DMS153 treated with DMSO at 0.1 percent for 48 hours (cell line): ENCODE measurements around the gene VAMP3.
A peak's percentile ranks its signal among the peaks of the same experiment; 100 is the strongest.
"Not testable (repeated sequence)": the region's sequence is repeated elsewhere in the genome, so short reads cannot be mapped to it uniquely, and the experiment has no call there.

Experiments
- DNase-seq: peaks from one replicate; lab custom pipeline; 2025; ENCODE audit not compliant: unreplicated experiment; lab: John Stamatoyannopoulos, UW

Gene VAMP3

GRCh38 chr1:7767176-7767575, 3.9 kb upstream of the VAMP3 start:
- no peak for DNase-seq

DNA sequence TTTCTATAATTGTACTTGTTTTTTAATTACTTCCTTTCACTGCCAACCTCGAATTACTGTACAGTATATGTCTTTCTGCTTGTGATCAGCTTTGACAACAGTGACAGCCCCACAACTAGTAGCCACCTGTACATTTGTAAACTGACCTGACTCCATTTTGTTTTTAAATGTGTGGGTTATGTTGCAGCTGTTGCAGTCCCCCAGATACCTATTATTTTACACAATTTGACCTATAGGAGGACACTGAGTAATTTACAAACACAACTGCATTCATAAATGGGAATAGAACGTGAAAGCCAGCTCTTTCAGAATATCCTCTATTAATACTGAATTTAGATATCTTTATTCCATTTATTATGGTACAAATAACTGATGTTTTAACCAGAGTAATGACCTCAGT, 2.5 kb upstream of the VAMP3 start:
- DNase-seq: no peak

DNA sequence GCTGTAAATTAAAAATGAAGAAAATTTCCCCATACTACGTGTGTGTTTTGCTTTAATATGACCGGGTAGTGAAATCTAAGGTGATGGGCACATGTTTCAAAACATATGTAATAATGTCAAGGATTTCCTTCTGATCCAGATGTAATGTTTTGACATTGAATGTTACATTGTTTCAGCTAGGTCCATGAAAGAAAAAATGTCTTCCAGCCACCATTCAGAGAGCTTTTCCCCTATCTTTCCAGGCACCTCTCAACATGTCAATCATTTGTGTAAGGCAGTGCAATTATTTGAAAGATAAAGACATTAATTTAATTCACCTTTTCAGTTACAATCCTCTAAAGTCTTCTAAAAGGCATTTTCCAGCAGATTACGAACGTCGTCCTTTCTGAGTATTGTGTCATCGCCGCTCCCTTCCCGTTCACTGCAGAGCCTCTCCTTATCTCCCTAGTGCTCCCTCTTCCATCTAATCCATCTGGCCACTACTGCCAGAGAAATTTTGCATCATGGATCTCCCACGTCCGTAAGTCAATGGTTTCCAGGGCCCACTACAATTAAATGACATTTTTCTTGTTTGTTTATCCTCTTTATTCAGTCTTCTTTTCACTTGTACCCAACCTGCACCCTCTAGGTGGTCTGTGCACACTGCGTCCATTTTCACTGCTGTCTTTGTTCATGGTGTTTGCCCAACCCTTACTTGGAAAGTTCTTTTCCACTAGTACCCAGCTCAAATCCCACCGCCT, 1.3 kb upstream of the VAMP3 start:
- DNase-seq: no peak

DNA sequence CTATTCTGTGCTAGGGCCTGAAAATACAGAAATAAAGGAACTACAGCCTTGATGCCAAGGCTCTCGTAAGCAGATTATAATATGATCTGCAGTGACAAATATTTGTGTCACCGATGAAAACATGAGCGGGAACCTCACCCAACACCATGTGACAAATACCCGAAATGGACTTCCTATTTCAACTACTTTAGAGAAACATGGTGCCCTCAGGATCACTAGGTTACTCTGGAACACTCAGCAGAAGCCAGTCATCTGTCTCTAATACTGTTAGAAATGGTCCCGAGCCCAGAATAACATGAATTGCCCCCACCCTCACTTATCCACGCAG, 463 bp upstream of the VAMP3 start:
- no peak for DNase-seq

- no peak for DNase-seq
These were observed 765 bp downstream of the VAMP3 start for GRCh38 chr1:7771823-7772299.

DNA sequence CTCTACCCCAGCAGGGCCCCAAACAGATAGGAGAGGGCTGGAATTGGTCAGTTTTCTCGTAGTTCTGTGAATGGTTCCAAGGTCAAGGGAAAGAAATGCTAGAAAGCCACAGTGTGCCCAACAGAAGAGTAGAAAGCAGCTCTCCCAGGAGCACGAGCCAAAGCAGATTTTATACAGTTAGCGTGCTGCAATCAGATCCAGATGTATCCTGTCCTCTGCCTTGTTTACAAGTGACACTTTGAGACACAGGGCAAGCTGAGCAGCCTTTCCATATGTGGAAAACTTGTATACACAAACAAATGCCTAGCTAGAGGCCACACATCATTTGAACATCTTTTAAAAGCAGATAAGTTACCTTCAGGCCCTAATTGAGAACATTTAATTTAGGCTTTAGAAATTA, 6.5 kb downstream of the VAMP3 start:
- DNase-seq: no peak

DNA sequence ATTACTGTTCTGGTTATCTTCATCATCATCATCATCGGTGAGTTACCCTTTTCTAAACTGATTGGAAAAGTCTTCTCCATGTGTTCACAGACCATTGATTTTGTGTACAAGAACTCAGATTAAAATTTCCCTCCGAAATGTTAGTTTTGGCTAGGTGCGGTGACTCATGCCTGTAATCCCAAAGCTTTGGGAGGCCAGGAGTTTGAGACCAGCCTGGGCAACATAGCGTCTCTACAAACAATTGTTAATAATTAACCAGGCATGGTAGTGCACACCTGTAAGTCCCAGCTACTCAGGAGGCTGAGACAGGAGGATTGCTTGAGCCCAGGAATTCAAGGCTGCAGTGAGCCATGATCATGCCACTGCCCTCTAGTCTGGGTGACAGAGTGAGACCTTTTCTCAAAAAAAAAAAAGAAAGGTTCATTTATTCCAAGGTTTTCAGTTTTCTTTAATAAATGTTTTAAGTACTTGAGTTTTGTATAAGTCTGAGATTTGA, 7.1 kb downstream of the VAMP3 start:
- DNase-seq: no peak

- no peak for DNase-seq
These were observed 9.9 kb downstream of the VAMP3 start for GRCh38 chr1:7780976-7781375.

GRCh38 chr1:7781501-7781900, 10.4 kb downstream of the VAMP3 start:
- no peak for DNase-seq

- DNase-seq: no peak
These were observed 10.9 kb downstream of the VAMP3 start for GRCh38 chr1:7781923-7782495.

GRCh38 chr1:7783178-7783711, 12.1 kb downstream of the VAMP3 start:
- peak; percentile 66 for DNase-seq

DNA sequence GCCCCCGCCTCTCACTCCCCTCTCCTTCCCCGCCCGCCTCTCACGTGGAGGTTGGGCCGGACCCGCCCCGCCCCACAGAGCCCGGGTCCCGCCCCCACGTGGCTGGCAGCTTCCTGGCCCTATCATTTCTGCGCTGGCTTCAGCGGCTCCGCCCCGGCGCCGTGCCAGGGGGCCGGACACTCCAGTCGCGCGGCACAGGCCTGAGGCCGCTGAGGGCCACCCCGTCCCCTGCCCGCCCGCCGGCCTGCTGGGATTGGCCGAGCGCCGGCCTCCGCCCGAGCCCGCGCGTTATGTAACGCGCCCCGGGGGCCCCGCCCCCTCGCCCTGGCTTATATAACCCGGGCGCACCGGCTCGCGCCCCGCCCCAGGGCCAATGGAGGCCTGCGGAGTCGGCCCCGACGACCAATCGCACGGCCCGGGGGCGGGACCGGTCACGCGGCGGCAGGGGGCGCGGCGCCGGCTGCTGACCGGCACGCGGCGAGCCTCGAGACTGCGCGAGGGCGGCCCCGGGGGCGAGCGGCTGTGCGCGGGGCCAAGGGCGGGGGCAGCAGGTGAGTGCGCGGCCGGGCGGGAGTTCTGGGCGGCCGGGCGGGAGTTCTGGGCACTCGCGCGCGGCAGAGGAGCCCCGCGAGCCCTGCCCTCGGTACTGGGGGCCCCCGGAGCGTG, 12.9 kb downstream of the VAMP3 start, which contains the start of gene PER3:
PER3 (plus strand) TSS at position 466 of the 666 bp plus-strand sequence. CDS start 587 bp downstream, outside the sequence.
- peak; percentile 96 for DNase-seq

DNA sequence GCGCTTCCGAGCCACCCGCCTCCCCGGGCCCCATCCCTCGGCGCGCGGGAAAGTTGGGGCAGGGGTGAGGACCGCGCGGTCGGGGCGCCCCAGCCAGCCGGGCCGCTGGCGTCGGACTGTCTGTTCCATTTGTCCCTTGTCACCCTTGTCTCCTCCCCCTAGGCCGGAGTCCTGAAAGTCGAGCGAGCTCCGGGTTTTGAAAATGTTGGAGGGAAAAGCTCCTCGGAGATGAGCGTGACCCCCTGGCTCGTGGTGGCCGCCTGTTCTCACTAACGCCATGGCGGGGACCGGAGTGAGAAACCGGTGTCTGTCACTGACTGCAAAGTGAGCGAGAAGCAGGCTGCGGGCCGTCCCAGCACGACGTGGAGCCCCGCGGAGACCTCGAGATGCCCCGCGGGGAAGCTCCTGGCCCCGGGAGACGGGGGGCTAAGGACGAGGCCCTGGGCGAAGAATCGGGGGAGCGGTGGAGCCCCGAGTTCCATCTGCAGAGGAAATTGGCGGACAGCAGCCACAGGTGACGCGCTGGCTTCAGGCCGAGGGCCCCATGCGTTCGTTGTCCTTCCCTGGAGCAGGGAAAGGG, 13.5 kb downstream of the VAMP3 start:
- DNase-seq: peak; percentile 48

GRCh38 chr1:7785108-7785507, 14.0 kb downstream of the VAMP3 start:
- DNase-seq: no peak

DNA sequence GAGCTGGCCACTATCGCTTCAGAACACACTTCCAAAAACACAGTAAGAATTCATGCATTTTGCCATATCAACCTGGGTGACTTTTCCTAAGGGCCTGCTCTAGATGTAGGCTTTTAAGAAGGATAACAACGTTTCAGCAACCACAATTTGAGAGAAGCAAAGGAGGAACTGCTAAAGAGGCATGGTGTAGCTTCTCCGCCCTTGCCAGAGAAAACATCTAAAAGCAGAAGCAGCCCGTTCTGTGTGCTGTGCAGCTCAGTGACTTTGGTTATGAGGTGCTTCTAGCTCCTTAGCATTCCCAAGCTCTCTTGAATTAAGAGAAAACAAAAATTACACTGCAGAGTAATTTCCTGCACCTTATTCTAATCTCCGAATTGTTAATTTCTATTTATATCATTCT, 15.7 kb downstream of the VAMP3 start:
- DNase-seq: no peak

GRCh38 chr1:7789828-7790227, 18.7 kb downstream of the VAMP3 start:
- no peak for DNase-seq

DNA sequence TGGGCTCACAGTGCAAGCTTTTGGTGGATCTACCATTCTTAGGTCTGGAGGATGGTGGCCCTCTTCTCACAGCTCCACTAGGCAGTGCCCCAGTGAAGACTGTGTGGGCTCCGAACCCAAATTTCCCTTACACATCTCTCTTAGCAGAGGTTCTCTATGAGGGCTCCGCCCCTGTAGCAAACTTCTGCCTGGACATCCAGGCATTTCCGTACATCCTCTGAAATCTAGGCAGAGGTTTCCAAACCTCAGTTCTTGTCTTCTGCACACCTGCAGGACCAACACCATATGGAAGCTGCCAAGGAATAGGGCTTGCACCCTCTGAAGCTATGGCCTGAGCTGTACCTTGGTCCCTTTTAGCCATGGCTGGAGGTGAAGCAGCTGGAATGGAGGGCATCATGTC, 19.9 kb downstream of the VAMP3 start:
- not testable (repeated sequence) for DNase-seq

DNA sequence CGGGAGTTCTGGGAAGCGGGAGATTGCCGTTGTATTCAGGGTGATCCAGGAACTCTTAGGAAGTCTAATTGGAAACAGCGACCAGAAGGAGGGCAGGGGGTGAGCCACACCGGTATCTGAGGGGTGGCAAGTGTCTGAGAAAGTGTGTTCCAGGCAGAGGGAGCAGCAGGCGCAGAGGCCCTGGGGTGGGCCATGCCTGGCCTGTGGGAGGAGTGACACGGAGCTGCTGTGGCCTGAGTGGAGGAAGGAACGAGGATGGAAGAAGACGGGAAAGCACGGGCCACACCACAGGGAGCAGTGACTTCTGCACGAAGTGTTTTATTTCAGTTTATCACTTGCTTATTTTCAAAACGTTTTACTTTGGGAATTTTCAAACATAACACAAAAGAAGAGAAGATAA, 24.3 kb downstream of the VAMP3 start:
- no peak for DNase-seq

DNA sequence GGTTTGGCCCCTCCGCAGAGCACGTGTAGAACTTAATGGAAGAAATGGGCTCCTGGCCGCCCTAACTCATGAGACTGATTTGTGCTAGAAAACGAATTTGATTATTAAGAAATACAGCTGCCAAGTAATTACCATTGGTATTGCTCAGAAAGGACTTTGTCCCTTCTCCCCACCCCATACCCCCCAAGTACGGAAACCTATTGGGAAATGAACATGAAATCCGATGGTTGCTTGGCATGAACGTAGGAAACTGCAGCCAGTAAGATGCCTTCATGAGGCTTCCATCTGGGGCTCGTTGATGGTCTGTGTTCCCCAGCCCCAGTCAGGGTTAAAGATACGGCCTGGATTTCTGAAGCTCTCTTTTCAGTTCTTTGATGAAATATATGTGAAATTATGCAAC, 34.4 kb downstream of the VAMP3 start:
- DNase-seq: no peak

DNA sequence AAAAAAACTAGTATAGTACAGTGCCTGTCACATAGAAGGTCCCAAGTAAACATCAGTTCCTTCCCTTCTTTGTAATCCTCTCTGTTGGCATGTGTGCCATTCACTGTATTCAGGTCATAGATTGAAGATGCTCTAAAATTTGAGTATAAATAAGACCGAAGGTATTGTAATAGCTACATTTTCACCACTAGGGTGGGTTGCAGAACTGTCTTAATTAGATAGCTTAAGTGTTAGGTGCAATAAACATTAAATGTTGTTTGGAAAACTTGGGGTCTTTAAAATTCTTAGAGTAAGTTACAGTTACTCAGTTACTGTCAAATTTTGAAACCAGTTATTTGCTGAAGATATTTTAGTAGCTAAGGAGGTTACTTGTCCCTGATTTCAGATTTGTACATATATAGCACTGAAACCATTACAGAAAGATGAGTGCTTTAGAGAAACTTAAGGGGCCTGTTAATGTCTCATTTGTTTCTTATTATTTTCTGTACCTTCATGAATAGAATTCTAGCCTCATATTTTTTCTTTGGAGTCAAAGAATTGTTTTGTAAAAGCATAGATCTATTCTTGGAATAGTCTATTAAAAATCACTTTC, 37.3 kb downstream of the VAMP3 start:
- DNase-seq: peak; percentile 9

- no peak for DNase-seq
These were observed 38.6 kb downstream of the VAMP3 start for GRCh38 chr1:7809742-7810141.
